IPS-11a (cell line): Measurements from ENCODE around the gene SLCO6A1.
"Not testable (repeated sequence)": the region's sequence is repeated elsewhere in the genome, so short reads cannot be mapped to it uniquely, and the experiment has no call there.

Experiments used
- H3K4me3 ChIP-seq: one replicate; pipeline ENCODE4 v1.5.1; 2013; ENCODE audit warnings: low read depth, low read length, control low read depth

SLCO6A1 gene, protein sequence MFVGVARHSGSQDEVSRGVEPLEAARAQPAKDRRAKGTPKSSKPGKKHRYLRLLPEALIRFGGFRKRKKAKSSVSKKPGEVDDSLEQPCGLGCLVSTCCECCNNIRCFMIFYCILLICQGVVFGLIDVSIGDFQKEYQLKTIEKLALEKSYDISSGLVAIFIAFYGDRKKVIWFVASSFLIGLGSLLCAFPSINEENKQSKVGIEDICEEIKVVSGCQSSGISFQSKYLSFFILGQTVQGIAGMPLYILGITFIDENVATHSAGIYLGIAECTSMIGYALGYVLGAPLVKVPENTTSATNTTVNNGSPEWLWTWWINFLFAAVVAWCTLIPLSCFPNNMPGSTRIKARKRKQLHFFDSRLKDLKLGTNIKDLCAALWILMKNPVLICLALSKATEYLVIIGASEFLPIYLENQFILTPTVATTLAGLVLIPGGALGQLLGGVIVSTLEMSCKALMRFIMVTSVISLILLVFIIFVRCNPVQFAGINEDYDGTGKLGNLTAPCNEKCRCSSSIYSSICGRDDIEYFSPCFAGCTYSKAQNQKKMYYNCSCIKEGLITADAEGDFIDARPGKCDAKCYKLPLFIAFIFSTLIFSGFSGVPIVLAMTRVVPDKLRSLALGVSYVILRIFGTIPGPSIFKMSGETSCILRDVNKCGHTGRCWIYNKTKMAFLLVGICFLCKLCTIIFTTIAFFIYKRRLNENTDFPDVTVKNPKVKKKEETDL

DNA sequence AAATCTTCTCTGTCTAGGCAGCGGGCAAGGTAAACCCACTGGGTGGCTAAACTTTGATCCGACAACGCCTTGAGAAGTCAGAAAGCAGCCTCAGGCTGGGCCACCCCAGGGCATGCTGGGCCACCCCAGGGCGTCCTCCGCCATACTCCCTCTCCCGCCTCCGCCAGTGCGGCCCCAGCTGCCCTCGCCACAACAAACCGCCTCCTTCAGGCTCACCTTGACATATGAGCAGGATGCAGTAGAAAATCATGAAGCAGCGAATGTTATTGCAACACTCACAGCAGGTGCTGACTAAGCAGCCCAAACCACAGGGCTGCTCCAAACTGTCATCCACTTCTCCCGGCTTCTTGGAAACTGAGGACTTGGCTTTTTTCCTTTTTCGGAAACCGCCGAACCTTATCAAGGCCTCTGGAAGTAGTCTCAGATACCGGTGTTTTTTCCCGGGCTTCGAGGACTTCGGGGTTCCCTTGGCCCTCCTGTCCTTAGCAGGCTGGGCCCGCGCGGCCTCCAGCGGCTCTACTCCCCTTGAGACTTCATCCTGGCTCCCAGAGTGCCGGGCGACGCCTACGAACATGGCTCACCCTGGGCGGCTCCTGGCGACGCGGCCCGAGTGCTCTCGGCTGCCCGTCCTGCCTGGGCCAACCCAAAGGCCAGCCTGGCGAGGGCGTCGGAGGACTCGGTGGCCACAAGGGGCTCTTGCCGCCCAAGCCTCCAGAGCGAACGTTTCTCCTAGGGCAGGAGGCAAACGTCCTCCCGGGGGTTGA lies at the start of gene SLCO6A1:
TSS of gene SLCO6A1 (minus strand) at position 731 of the 764 bp plus-strand sequence. CDS start at position 574, 157 bp downstream.
- no peak within 1 kb of the TSS for H3K4me3 ChIP-seq

DNA sequence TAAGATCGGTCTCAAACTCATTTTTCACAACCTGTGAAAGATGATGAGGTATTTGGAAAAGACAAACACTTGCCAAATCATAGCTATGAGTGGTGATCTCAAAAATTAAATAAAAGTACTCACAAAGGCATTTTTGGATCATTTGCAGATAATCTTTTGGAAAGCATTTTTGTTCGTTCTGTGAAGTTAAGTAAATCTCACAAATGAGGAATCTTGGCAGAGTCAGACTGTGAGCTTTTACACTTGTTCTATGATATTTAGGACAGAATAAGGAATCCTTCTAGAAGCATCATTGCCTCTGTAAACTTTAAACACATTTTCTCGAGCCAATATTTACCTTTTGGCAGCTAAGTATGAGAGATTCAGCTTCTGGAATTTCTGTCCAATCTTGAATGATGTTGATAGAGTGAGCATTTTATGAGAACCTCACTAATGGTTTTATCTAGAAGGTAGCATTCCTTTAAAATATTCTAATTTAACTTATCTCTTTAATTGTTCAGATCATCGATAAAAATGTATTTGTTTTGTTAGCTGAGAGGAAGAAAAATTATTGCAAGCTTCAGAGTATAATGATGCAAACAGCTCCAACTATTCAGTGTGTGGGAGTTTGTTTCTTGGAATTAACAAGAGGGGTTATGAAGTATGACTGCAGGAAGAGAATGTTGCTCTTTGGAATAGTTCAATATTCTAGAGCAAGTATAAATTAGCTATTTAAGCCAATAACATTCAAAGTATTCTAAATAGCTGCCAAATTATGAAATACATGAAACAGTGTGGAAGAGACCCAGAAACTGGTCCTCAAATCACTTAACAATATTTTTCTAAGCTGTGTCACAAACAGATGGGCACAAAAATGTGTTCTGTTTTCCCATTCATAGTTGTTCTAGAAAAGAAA lies 48.6 kb upstream of the SLCO6A1 start:
- H3K4me3 ChIP-seq = no peak overlapping the region

DNA sequence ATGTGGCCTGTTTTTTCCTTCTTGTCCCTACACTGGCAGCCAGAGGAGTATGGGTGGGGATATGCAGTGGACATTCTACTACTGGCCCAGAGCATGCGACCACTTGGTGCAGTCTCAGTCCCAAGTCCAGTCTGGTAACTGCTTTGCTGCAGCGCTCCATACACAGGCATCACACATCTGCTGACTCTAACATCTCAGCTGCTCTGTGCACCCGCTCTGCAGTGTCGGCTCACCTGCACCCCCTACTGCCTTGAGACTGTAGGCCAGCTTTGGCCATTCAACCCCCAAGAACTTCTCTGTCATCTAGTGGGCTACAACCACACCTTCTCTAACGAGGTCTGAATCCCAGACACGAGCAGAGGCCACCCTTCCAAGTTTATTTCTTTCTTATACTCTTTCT lies 46.4 kb upstream of the SLCO6A1 start:
- H3K4me3 ChIP-seq = no peak overlapping the region

DNA sequence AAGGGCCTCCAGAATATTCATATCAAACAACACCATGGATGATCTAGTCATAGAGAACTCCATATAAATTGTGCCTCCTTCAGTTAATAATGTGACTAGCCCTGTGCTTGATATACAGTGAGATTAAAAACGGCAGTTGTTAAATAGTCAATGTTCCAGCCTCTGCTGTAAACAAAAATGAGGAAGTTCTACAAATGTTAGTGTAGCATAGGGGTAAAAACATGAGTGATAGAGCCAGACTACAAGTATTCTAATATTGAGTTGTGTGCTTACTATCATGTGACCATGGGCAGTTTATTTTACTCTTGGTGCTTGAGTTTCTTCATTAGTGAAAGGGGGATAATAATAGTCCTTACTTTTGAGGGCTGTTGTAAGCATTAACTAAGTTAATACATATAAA lies 43.3 kb upstream of the SLCO6A1 start:
- no peak overlapping the region for H3K4me3 ChIP-seq

DNA sequence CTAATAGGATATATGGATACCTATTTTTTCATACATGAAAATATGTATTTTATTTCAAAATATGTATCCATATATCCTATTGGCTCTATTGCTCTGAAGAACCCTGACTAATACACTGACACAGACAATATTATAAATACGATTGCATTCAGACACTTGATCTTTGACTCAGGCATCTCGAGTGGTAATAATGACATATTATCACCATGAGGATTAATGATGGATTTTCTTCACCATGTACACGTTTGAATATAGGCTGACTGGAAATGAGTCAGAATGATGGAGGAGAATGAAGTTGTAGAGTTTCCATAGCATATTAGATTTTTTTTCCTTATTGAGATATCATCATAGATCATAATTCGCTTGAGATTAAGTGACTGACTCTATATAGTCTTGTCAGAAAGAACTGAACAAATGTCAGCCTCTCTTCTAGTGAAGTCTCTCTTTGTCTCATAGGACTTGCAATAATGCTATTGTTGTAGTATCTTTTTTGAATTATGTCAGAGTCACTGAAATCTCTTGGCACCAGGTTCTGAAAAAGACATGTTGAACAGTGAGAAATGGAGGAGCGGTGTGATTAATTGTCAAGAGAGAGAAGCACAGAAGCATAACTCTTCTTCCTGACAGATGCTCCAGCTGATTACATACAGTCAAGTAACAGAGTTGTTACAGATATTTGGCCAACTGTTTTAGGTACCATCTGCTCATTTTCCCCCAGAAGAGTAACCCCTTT lies 41.4 kb upstream of the SLCO6A1 start:
- H3K4me3 ChIP-seq = no peak overlapping the region

DNA sequence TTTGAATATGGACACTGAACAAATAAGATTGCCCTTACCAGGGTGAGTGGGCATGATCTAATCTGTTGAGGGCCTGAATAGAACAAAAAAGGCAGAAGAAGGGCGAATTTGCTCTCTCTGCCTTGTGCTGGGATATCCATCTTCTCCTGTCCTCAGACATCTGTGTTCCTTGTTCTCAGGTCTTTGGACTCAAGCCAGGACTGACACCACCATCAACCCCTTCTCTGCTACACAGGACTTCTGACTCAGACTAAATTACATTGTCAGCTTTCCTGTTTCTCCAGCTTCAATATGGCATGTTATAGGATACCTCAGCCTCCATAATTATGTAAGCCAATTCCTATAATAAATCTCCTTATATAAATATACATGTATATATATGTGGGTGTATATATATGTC lies 40.8 kb upstream of the SLCO6A1 start:
- H3K4me3 ChIP-seq = no peak overlapping the region

DNA sequence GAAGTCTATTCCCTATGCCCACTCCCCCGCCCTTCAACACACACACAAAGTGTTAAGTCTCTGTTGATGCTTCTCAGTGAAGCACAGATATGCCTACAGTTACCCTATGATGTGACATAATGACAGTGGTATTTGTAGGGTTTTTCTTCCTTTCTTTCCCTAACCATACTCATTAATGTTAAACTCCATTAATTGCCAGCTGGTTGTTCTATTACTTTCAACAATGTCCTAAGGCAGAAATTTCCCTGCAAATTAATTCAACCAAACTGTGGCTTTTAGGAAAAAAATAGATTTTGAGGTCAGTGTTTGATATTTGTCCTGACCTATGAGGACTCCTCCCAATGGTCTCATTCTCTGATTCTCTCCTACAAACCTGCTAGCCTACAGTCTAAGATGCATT lies 38.2 kb upstream of the SLCO6A1 start:
- no peak overlapping the region for H3K4me3 ChIP-seq

DNA sequence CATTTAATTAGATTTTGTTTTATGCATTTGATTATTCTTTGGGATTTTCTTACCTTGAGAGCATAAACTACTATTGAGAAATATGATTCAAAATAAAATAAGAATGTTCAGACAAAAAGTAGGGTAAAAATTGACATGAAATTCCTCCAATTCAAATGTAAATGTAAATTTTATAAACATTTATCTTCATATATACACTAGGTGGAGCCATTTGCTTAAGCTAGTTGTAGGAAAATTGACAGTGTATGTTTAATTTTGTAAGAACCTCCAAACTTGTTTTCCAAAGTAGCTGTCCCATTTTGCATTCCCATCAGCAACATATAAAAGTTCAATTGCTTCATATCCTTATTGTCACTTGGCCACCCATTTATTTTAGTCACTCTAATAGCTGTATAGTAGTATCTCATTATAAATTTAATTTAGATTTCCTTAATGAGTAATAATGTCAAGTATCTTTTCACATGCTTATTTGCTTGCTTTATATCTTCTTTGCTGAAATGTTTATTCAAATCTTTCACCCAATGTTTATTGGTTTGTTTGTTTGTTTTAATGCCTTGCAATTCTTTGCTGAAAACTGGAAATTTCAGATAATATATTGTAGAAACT lies 37.6 kb upstream of the SLCO6A1 start:
- H3K4me3 ChIP-seq = no peak overlapping the region

DNA sequence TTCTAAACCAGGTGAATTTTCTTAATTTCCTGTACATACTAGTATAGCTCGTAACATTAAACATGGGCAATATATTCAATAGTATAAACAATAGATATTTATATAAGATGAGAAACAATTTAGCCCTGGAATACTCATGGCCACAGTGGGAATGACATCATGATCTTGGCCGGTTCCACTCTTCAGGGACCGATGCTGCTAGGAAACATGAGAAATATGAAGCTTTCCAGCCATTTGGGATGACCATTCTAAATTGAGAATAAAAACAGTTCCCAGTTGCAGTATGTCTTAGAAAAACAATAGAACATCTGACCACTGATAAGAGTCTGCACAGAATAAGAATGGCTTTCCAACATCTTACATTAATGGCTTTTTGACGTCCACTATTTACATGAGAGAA lies 33.3 kb upstream of the SLCO6A1 start:
- no peak overlapping the region for H3K4me3 ChIP-seq

DNA sequence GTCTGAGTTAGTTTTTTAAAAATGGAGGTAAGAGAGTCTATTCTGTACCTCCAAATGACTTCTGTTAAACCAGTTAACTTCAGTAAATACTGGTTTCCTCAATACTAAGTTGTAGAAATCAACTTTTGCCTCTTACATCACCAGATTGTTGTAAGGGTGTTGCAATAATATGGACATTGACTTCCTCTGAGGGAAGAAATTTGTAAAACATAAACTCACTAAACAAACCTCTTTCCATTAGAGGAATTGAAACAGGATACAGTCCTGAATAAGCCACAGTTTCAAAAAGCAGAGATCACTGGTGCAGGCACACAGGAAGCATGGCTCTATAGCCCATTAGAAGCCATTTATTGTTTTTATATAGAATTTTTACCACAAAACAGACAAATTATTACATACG lies 32.7 kb upstream of the SLCO6A1 start:
- no peak overlapping the region for H3K4me3 ChIP-seq

DNA sequence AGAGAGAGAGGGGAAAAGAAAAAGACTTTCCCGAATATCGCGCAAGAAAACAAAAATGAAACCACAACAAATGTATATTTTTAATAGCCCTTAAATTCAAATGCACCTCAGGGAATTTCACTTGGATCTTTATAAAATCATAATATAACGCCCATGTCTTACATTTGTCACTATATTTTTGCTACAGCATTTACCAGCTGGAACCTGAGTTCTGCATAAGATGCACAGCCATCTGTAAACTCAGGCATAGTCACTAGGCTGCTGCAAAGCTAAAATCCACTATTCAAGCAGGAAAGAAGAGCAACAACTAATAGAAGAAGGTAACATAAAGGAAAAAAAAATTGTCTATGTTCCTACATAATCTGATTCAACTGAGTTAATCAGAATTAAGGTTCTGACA lies 30.6 kb upstream of the SLCO6A1 start:
- no peak overlapping the region for H3K4me3 ChIP-seq

DNA sequence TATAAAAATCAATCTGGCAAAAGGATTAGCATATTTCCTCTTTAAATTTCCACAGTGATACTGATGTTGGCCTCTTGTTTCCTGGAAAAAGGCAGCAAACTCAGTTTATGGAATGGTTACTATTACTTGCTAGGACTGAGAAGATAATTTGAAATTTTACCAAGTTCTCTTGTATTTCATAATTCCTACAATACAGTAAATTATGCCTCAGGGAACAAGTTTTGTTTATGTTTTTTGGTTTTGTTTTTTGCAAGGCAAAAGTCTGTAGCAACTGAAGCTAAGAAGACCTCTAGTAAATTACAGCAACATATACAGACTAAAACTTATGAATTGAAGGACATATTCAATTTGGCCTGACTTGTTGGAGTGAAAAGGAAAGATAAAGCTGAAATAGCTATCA lies 30.2 kb upstream of the SLCO6A1 start:
- H3K4me3 ChIP-seq = no peak overlapping the region

DNA sequence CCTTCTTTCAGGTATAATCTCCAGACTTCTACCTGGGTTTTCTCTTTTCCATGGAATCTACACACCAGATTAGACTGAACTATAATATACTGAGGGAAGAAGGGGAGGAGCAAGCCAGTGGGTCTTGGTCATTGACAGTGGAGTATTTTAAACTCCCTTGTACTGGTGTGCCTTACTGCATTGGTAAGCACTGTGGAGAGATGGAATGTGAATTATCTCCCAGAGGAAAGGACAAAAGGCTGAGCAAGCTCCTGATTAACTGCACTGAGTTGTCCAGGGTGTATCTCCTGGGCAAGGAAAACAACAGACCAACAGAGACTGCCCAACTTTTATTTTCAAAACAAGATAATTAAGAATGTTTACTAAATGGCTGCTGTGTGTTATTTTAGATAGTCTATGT lies 29.8 kb upstream of the SLCO6A1 start:
- H3K4me3 ChIP-seq = no peak overlapping the region

DNA sequence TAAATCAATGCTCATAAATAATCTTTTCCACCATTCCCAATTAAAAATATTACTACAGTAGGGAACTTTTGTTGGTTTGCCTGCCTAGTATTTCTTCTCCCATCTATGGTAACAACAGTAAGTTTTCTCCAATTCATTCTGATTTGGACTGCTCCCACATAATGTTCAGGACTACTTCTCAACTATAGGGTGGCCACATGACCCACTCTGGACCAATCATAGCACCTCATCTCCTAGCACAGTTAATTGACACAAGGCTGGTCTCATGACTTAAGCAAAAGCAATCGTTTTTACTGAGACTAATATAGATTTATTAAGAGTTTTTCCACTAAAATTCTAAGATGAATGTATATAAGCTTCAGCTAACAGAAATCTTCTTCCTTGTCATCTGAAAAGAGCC lies 28.7 kb upstream of the SLCO6A1 start:
- H3K4me3 ChIP-seq = no peak overlapping the region

DNA sequence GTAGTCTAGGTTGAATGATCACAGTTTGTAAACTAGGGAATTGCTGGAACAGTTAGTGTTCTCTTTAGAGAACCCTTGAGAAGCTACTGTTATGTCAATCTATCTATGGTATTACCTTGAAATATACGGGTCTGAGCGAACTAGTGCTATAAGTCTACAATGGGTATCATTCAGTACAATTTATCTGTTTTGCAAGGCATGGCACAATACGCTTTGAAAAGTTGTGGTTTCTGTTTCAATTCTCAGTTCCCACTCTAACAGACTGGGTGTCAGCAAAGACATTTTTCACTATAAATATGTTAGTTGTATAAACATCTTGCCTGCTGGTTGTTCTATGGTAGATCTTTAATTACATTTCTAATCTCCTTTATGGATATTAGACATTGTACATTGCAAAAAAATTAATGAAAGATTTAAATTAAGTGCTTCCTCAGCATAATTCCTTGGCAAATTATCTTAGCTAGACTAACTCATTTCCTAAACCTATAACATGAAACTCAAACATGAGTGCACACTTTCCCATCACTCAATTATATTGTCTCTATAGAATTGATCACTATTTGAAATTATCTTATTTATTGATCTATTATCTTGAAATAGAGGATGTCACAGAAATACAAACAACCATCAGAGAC lies 24.9 kb upstream of the SLCO6A1 start:
- H3K4me3 ChIP-seq = no peak overlapping the region

DNA sequence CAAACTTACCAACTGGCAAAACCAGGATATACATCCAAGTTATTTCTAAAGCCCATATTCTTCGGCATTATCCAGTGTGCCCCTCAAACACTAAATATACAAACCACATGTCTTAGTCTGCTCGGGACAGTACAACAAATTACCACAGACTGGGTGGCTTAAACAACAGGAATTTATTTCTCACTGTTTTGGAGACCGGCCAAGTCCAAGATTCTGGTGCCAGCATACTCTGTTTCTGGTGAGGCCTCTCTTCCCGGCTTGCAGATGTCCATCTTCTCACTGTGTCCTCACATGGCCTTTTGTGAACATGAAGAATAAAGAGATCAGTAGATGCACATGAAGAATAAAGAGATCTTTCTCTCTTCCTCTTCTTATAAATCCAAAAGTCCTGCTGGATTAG lies 12.9 kb upstream of the SLCO6A1 start:
- no peak overlapping the region for H3K4me3 ChIP-seq

DNA sequence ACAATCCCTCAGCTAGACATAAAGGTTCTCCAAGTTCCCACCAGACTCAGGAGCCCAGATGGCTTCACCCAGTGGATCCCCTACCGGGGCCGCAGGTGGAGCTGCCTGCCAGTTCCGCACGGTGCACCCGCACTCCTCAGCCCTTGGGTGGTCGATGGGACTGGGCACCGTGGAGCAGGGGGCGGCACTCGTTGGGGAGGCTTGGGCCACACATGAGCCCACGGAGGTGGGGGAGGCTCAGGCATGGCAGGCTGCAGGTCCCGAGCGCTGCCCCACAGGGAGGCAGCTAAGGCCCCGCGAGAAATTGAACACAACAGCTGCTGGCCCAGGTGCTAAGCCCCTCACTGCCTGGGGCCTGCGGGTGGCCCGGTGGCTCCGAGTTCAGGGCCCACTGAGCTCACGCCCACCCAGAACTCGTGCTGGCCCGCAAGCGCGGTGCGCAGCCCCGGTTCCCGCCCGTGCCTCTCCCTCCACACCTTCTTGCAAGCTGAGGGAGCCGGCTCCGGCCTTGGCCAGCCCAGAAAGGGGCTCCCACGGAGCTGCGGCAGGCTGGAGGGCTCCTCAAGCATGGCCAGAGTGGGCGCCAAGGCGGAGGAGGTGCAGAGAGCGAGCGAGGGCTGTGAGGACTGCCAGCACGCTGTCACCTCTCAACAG lies 7.4 kb downstream of the SLCO6A1 start:
- not testable (repeated sequence) for H3K4me3 ChIP-seq

DNA sequence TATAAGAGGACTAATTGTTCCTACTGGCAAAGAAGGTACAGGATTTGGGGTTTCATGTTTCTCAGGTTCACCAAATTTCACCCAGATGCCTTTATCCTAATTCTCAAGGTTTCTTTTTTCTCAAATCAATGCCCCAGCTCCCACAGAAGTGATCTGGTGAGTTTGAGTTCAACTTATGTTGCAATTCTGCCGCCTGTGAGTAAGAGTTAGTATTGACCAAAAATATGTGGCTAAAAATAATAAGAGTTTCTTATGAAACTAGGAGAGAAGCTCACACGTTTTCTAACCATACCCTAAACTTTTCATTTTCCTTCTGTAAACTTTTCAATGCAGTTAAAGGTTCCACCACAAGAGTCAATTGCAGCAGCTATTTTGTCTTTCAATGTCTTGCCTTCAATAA lies 15.1 kb downstream of the SLCO6A1 start:
- no peak overlapping the region for H3K4me3 ChIP-seq
